ENCODE results near the gene MRPS27. TPM values are rescaled to one million over a fixed set of nuclear protein-coding genes. Genes with fewer than 3 reads are reported as not detected.
"Not testable (repeated sequence)": the region's sequence is repeated elsewhere in the genome, so short reads cannot be mapped to it uniquely, and the experiment has no call there.

Gene MRPS27
- total and polyA plus RNA-seq, 9 donors: 33.4 to 108 (median 57.9) TPM

- H3K36me3 ChIP-seq: no peaks in the 10 kb centered on the region
- H3K9me3 ChIP-seq: no peaks in the 10 kb centered on the region
- H3K4me1 ChIP-seq (ENCODE audit: insufficient read depth): peaks cover 3% of the 10 kb centered on the region
- intact Hi-C loops (cut with DNase I): loop anchor here in 1 of 4 donors (5.0 kb wide), 1 partner anchor 121 kb away; no protein-coding TSS in a partner anchor
- no peak overlapping the region for H3K27ac ChIP-seq
- no peaks in the 10 kb centered on the region for H3K27me3 ChIP-seq
- 95% methylated on average over 5 of the region's 5 CpGs for WGBS, 3 donors
- no peak for DNase-seq
- TF ChIP-seq EP300 (IDR thresholded peaks at IDR 0.05) (no peak), POLR2A (IDR thresholded peaks at IDR 0.05) (no peak), CTCF (IDR thresholded peaks at IDR 0.05) (no peak)
- no peak overlapping the region for H3K4me3 ChIP-seq
Observed at GRCh38 chr5:72298711-72299110, 21.3 kb downstream of the MRPS27 start.

GRCh38 chr5:72298136-72298535, 21.9 kb downstream of the MRPS27 start:
- not testable (repeated sequence) for DNase-seq; H3K4me3 ChIP-seq; H3K36me3 ChIP-seq; H3K27ac ChIP-seq; H3K9me3 ChIP-seq; H3K27me3 ChIP-seq; H3K4me1 ChIP-seq (ENCODE audit: insufficient read depth)
- 90 to 94% (median 93%) methylated on average over 3 of the region's 3 CpGs for WGBS, 3 donors
- intact Hi-C loops (cut with DNase I): loop anchor here in 1 of 4 donors (5.0 kb wide), 1 partner anchor 121 kb away; no protein-coding TSS in a partner anchor

GRCh38 chr5:72296256-72296655, 23.8 kb downstream of the MRPS27 start:
- Histone ChIP-seq H3K36me3 (no peaks in the 10 kb centered on the region), H3K4me1 (ENCODE audit: insufficient read depth) (peaks cover 3% of the 10 kb centered on the region), H3K4me3 (no peak overlapping the region), H3K9me3 (no peaks in the 10 kb centered on the region), H3K27ac (no peak overlapping the region), H3K27me3 (no peaks in the 10 kb centered on the region)
- no peak for TF ChIP-seq POLR2A (IDR thresholded peaks at IDR 0.05)
- no peak for TF ChIP-seq CTCF (IDR thresholded peaks at IDR 0.05)
- TF ChIP-seq EP300 (IDR thresholded peaks at IDR 0.05): no peak
- intact Hi-C loops (cut with DNase I): loop anchor here in 1 of 4 donors (5.0 kb wide), 1 partner anchor 119 kb away; no protein-coding TSS in a partner anchor
- DNase-seq: no peak
- WGBS, 3 donors: 95 to 97% (median 96%) methylated on average over 2 of the region's 2 CpGs

- no peak for TF ChIP-seq CTCF (IDR thresholded peaks at IDR 0.05)
- no peak for TF ChIP-seq EP300 (IDR thresholded peaks at IDR 0.05)
- no peak for TF ChIP-seq POLR2A (IDR thresholded peaks at IDR 0.05)
- no peak for DNase-seq
- no peaks in the 10 kb centered on the region for H3K9me3 ChIP-seq
- no peaks in the 10 kb centered on the region for H3K27me3 ChIP-seq
- no peak overlapping the region for H3K27ac ChIP-seq
- WGBS, 3 donors: 85 to 90% (median 88%) methylated on average over 4 of the region's 4 CpGs
- no peaks in the 10 kb centered on the region for H3K36me3 ChIP-seq
- H3K4me3 ChIP-seq: no peak overlapping the region
- intact Hi-C loops (cut with DNase I): loop anchor here in 1 of 4 donors (5.0 kb wide), 1 partner anchor 118 kb away; no protein-coding TSS in a partner anchor
- H3K4me1 ChIP-seq (ENCODE audit: insufficient read depth): peaks cover 3% of the 10 kb centered on the region
Observed at GRCh38 chr5:72295539-72295938, 24.5 kb downstream of the MRPS27 start.

GRCh38 chr5:72294473-72294872, 25.6 kb downstream of the MRPS27 start:
- H3K36me3 ChIP-seq: no peaks in the 10 kb centered on the region
- no peaks in the 10 kb centered on the region for H3K9me3 ChIP-seq
- no peak overlapping the region for H3K27ac ChIP-seq
- intact Hi-C loops (cut with DNase I): no loop called here
- H3K27me3 ChIP-seq: no peaks in the 10 kb centered on the region
- peaks cover 1% of the 10 kb centered on the region for H3K4me1 ChIP-seq (ENCODE audit: insufficient read depth)
- 88 to 93% (median 92%) methylated on average over 2 of the region's 2 CpGs for WGBS, 3 donors
- DNase-seq: no peak
- no peak for TF ChIP-seq CTCF (IDR thresholded peaks at IDR 0.05)
- no peak for TF ChIP-seq EP300 (IDR thresholded peaks at IDR 0.05)
- no peak for TF ChIP-seq POLR2A (IDR thresholded peaks at IDR 0.05)
- H3K4me3 ChIP-seq: no peak overlapping the region
